Esophagus muscularis mucosa (tissue), 4 donors: ENCODE measurements around the gene SUDS3.

Source experiments
- EP300 ChIP-seq: sonication (generic); formaldehyde crosslinking; IDR thresholded peaks from one replicate; pipeline ENCODE4 v1.6.1; 2017; ENCODE audit warnings: antibody characterized with exemption
- POLR2A ChIP-seq: fragments of 450-650 bp; IDR thresholded peaks from one replicate; pipeline ENCODE4 v1.6.1; 2017; ENCODE audit warnings: antibody characterized with exemption, moderate library complexity, mild to moderate bottlenecking, low read depth
- POLR2AphosphoS5 ChIP-seq, 2 donors: sonication (generic); formaldehyde crosslinking; IDR thresholded peaks; one replicate each; pipeline ENCODE4 v1.6.1; 2017; ENCODE audit warnings: antibody characterized with exemption in 2 of 2
- TF ChIP-seq, protein P1 (sequence below), 3 experiments: fragments of 200-600 bp in 2 of 3; fragments of 450-650 bp in 1 of 3; sonication (generic) in 2 of 3; IDR thresholded peaks; one replicate each; pipeline ENCODE4 v1.5.1; 2017 to 2019; ENCODE audit warnings: antibody characterized with exemption in 3 of 3, mild to moderate bottlenecking in 2 of 3, moderate library complexity in 1 of 3

DNA sequence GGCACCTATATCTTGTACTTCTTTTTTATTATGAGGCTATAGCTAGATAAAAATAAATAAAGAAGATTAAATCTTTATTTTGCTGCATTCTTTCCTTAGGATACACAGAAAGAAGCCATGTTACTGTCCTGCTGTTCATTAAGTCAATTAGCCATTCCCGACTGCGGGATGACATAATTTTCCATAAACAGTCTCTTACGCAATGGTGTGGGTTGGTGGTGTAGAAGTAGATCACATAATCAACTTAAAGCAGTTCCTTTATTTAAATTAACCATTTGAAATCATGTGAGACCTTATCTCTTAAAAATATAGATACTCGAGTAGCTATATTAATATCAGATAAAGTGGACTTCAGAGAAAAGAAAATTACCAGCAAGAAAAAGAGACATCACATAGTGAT lies 43.8 kb upstream of the SUDS3 start:
- TF ChIP-seq, protein P1, sequence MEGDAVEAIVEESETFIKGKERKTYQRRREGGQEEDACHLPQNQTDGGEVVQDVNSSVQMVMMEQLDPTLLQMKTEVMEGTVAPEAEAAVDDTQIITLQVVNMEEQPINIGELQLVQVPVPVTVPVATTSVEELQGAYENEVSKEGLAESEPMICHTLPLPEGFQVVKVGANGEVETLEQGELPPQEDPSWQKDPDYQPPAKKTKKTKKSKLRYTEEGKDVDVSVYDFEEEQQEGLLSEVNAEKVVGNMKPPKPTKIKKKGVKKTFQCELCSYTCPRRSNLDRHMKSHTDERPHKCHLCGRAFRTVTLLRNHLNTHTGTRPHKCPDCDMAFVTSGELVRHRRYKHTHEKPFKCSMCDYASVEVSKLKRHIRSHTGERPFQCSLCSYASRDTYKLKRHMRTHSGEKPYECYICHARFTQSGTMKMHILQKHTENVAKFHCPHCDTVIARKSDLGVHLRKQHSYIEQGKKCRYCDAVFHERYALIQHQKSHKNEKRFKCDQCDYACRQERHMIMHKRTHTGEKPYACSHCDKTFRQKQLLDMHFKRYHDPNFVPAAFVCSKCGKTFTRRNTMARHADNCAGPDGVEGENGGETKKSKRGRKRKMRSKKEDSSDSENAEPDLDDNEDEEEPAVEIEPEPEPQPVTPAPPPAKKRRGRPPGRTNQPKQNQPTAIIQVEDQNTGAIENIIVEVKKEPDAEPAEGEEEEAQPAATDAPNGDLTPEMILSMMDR (IDR thresholded peaks at IDR 0.05): no peak
- TF ChIP-seq POLR2AphosphoS5 (IDR thresholded peaks at IDR 0.05) (no peak), POLR2A (no peak), EP300 (no peak)
